Islet of Langerhans (tissue), 1 donor: ENCODE results near the gene GMDS.

Source experiments
- FAIRE-seq: peaks from one replicate; lab custom pipeline; 2011; peaks lifted over from hg19 to GRCh38; lab: Jason Lieb, UNC

GMDS gene

DNA sequence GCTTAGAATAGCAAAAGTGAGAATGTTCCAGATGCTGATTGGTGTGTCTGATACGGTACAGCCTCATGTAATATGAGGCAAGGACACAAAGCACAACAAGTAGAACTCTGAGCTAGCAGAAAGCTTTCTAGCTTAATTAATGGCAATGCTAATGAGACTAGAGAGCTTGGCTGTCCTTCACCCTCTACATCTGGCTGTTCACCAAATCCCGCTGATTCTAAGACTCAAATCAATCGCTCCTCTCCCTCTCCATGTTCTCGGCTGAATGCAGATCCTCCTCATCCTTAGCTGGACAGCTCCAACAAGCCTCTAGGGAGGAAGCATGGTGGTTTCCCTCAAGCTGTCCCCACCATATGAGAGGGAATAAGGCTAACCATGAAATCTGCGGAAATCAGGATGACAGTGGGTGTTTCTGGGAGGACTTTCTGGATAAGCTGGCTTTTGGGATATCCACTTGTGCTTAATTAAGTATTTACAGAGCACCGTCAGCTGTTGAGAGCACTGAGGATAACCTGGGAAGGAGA, 506.8 kb downstream of the GMDS start:
- FAIRE-seq: no peak

DNA sequence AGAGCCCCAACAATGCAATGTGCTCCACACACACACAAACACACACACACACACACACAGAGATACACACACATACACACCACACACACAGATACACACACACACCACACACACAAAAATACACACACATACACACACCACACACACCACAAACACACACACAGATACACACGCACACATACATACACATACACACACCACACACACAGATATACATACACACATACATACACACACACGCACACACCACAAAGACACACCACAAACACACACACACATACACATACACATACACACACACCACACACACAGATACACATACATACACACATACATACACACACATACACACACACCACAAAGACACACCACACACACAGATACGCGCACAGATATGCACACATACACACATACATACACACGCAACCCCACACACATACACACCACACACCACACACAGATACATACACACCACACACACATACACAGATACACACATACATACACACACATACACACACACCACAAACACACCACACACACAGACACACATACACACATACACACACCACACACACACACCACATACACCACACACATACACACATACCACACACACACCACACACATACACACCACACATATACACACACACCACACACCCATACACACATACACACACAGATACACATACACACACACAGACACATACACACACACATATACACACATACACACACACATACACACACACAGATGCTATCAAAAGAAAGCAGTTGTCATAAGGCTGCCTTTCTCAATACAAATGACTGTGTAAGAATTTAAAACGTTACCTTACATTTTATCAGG, 507.7 kb downstream of the GMDS start:
- no peak for FAIRE-seq

DNA sequence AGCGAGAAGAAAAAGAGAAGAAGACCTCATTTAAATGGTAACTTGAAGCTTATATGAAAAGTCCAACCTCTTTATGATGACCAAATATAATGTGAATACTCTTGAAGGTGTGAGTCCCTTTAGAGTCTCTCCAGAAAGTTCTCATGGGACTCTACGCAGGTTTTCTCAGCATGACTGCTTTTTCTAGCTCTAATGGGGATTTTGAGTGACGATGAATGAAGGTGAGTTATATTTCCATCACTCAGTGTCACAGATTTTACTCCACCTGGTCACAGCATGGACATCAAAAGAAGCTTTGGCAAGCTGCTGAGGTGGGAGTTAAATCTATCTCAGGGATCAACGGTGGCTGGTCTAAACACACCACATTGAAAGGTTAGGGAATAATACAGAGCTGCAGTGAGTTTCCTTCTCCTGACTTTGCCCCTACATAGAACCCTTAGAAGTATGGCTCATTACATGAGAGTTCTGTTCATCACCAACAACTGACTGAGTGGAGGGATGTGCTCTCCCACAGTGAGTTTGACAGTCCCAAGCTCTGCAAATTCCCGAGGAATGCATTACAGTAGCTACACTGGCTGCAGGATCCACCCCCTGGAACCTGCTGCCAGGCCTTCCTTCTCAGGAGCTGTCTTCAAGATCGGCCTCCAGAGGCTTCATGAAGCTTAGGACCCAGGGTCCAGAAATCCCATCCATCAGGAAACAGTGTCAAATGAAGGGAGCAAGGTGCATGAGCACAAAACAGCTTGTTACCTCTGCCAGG, 508.9 kb downstream of the GMDS start:
- FAIRE-seq: no peak

DNA sequence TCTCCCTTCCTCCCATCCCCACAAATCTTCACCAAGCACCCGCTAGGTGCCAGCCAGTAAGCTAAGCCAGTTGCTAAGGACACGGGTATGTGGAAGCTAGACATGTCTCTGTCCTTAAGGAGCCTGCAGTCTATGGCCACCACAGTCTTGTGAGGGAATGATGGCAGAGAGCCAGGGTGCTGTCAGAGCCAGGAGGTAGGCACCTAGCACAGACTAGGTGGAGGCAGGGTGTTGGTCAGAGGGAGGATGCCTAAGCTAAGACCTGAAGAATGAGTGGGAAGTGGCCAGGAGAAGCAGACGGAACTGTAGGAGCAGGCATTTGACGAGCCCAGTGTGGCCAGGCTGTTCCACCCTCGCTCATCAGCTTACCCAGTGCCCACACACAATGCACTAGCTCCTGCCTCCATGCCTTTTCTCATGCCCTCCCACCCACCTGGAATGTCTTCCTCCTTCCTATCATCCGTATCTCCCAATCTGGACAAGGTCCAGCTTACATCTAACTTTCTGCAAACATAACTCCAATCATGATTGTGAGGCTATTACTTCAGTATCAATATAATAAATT, 510.1 kb downstream of the GMDS start:
- FAIRE-seq: no peak

DNA sequence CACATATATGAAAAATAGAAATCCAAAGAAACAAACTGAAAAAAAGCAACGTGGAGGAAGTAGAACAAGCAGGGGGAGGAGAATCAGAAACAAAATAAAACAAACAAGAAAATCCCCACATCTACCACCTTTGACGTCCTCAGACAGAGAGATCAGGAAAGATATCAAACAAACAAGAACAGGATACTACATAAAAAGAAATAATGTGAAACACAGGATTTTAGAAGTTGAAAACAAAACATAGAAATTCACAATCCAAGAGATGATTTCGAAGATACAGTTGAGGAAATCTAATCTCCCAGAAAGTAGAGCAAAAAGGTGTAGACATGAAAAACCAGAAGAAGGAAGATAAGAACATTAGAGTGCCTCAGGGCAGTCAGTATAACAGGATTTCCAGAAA, 514.5 kb downstream of the GMDS start:
- no peak for FAIRE-seq

DNA sequence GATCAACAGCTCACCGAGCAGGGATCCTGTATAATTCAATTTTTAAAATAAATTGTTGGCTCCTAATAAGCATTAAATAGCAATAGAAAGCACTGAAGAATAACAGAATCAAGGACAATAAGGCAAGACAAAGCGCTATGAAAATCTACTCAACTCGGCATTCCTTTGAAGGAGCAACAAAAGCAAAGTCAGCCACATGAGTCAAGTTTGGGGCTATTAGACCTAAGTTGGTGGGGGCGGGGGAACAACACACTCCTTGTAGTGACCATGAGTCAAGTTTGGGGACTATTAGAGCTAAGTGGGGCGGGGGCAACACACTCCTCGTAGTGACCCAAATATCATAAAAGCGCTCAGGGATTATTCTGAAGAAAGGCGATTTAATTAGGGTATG, 515.7 kb downstream of the GMDS start:
- no peak for FAIRE-seq

DNA sequence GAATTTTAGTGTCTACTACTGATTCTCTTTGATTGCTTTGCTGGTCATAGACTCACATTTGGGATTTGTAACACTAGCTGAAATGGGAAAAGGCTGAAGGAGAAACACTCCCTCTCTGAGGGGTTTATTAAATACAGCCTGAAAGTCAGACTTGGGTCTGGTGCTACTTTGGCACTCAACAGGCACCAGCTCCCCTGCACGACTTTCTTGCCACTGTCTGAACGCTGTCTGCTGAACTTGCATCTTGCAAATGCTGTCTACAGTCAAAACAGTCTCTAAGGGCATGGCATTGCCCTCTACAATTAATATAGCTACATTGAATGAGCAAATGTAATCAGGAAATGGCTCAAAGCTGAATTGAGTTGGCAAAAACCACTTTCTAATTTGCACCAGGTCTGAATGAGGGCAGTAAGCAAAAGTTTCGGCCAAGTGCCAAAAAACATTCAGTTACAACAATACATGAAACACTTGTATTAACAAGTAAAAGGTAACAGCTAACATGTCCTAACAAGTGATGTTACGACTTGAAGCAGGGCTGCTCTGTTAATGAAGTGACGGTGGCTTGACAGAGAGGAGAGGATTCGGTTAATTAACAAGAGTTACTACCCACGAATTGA, 516.2 kb downstream of the GMDS start:
- no peak for FAIRE-seq

DNA sequence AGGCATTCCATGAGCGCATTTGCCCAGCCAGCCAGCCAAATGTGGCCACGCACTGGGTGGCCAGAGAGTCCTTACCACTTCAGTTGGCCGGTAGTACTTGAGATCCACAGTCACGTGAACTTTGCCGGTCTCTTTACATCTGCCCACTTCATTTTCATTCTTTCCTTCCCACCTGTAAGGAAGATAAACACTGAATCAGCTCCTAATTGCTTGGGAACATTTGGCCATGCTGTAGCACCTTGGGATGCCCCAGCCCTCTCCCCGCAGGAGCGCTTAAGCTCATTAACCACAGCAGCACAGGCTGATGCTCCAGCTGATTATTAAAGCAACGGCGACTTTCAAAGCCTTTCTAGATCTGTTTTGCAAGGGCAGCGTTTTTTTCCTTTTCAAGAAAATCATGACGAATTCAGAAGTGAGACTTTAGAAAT, 519.0 kb downstream of the GMDS start:
- no peak for FAIRE-seq

DNA sequence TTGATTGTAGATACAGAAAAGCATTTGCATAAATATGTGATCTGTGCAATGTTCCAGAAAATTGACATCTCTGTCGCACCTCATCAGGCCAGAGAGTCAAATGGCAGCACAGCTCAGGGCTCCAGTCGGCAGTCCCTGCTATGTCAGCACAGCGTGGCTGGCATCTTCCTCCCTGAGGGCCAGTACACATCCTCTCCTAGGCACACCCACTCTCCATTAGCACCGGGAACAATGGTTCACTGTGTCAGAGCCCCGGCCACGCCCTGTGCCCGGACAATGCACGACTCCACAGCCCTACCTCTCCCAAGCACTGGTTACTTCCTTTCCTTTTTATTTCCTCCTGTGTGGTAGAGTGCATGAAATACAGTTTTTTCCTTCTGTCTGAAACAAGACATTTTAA, 520.8 kb downstream of the GMDS start:
- no peak for FAIRE-seq

DNA sequence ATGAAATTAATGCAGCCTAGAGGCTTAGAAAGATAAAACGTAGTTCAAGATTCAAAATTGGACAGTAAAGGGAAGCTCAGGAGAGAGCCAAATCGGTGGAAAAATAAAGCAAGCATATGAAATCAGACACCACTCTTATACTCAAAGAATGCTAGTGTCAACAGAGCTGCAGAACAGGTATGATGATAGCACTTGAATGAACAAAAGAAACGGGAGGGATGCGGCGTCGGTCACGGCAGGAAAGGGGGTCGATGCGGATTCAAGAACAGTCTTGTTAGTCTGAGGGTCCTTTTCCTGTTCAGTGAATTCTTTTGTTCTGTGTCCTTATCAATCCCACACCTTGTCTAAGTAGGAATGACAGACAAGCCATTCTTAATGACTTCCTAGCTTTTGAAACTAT, 521.3 kb downstream of the GMDS start:
- no peak for FAIRE-seq

DNA sequence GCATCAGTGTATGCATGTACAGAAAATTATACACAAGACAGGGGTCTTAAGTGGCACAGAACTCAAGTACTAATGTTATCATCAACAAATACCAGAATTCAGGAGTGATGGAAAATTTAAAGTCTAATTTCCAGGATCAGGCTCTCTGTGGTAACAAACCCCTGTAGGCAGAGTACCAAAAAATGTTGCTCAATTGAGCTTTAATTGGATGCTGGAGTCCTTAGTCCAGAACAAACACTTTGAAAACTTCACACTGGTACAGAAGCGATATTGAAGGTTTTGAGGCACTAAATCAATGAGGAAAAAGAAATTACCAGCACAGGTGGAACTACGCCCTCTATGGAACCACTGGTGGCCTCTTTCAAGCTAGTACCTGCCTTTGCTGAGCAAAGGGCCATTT, 522.6 kb downstream of the GMDS start:
- no peak for FAIRE-seq

DNA sequence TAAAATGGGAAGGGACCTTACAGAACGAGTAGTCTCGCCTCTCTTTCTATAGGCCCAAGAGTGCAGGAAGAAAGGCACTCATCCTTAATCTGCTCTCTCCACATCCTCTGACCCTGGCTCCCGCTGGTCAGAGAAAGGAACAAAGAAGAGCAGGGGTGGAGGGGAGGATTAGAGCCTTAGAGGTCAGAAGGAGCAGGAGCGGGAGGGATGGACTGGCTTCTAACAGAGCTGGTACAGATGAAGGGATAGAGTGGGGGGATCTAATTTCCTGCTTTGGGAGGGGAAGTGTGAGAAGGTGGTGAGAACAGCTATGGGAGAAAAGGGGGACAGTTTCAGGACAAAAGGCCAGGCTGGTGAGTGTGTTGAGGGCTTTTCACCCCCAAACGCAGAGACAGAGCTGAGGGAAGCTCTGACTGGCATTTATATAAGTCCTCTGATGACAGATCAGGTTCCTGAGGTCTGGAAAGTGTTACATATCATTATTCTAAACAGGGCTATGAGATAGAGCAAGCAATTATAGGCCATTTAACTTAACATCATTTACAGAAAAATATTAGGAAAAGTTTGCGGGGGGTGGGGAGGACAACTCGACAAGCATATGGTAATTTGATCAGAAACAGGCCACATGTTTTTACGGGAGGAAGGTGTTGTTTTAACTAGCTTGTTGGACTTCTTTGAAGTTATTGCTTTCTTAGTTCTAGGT, 524.6 kb downstream of the GMDS start:
- FAIRE-seq: no peak

DNA sequence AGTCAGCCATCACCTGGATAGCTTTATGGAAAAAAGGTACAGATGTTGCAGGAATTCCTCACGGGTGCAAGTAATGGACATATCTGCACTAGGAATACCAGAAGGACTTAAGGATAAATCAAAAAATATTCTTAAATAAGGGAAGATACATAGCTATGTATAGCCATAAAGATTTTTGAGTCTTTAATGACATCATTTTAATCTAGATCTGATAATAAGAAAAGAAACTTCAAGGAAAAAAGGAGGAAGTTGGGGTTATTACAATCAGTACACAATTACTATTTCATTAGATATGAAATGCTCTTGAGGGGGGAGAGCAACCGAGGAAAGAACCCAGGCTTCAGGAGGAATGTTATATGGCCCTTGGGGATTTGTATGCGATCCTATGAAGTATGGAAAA, 525.5 kb downstream of the GMDS start:
- FAIRE-seq: no peak

DNA sequence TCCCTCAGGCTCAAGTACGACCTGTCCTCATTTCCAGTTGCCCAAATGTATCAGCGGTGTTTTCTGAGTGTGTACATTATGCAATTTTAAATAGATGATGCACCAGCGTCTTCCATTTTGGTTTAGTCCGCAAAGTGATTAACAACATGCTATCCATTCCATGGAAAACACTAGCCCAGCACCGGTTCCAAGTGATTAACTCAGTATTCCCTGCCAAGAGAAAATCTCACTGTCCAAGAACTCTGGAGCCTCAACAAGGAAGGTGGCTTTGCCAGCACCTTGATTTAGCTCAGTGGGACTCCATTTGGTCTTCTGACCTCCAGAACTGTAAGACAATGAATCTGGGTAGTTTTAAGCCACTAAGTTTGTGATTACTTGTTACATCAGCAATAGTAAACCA, 528.5 kb downstream of the GMDS start:
- FAIRE-seq: no peak

DNA sequence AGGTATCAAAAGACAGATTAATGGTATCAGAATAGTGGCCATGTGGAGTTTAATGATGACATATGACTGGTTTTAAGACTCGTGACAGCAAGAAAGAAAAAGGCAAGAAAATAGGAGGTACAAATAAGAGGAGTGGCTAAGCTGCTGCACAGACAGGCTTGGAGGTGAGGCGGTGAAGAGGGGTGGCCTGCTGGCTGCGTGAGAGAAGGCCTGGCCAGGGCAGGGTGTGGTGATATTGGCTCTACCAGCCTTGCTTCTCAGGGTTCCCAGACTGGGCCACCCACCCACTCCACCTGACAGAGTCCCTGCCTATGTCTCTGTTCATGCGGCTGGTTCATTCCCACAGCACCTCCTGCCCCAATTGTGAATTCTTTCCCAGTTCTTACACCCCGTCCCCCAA, 529.0 kb downstream of the GMDS start:
- no peak for FAIRE-seq

DNA sequence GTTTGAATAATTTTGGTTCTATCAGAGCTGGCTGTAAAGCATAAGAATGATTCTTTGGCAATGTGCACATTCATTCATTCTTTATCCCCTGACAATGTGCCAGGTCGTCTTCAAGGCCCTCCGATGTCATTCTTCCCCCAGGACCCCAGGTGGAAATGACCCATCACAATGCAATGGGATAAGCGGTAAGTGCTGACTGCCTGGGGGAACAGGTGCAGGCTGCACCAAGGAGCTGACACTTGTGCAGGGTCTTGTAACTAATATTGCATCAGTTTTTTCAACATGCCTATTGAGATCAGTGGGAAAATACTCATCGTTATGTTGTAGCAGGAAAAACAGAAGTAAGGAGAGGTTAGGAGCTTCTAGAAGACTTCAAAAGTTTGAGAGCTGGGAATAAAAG, 530.1 kb downstream of the GMDS start:
- FAIRE-seq: no peak

DNA sequence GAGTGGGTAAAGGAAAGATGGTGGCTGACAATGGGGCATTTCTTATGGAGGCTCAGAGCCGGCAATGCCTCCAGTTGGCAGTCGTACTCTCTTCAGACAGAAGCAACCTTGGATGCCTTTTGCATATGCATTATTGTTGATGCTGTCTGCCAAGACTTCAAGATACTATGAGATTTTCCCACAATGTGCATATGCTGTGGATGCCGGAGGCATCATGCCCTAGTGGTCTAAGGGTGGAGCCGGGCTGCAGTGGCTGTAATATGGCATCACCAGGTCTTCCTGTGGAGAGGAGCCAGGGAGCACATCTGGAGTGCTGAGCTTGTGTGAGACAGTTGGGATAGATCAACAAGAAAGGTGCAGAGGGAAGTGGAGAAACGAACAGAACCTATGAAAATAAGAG, 530.8 kb downstream of the GMDS start:
- no peak for FAIRE-seq

DNA sequence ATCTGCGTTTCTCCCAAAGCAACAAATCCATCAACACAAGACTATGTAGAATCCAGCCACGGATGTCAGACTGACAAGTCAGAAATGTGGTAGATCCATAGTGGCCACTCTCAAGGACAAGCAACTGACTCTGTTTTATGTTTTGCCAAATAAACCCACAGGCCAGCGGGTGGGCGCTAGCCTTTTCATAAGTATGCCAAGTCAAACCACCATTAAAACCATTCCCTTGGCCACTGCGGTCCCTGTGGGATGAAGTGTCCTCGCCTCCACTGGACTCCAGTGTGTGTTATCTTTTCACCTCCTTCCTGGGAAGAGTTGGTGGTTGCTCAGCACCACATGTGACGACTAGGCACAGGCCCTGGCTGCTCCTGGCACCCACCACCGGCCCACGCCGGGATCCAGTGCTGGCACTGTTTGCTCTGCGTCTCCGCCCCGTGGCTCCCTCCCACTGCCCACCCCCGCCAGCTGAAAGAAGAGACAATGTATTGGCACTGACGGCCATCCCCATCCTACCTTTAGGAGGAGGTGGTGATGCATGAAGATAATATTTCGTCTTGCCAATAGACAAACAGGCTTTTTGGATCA, 532.3 kb downstream of the GMDS start:
- no peak for FAIRE-seq

DNA sequence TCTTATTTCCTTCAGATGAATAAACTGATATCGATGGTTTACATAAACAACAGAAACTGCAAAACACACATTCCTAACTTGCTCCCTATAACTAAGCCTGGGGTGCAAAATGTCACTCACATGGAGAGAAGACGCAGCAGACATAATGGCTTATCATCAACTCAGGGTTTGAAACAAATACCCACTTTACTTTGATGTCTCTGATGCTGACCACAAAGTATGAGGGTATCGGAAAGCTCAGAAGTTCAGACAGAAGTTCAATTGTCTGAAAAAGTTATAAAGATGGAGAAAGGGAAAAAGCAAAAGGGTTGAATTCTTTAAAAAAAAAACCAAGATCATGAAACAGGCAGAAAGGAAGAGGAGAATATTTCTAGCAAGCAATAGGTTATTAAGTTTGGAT, 533.0 kb downstream of the GMDS start:
- no peak for FAIRE-seq

DNA sequence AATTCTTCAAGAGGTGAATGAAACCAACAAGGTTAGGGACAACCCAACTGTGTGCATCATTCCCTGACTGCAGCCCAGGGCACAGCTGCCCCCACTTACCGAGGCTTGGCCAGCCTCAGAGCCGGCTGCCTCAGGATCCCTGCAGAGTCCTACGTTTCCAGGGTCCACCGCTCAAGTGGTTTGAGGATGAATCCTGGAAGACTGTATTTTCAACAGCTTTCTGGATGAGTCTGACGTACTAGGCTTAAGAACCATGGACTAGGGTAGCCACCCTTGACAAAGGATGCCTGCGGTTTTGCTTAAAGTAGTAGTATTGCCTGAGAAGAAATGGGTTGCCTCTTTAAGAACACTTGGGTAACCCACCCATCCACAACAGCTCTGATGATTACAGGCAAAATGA, 534.3 kb downstream of the GMDS start:
- no peak for FAIRE-seq

DNA sequence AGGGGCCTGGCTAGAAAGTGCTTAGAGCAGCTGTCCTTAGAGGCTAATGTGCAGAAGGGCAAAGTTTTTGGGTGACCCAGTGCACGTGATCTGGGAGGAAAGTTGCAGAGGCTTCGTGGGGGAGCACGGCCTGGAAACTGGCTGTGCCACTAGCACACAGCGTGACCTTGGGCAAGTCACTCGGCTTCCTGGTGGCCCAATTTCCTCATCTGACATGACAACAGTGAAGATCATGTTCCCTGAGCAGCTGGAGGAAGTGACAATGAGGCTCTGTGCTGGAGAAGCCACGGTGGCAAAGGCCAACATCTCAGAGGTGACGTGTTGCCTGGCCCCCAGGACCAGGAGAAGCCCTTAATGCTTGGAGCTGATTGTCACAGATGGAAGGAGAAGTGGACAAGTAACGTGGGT, 536.2 kb downstream of the GMDS start:
- no peak for FAIRE-seq

DNA sequence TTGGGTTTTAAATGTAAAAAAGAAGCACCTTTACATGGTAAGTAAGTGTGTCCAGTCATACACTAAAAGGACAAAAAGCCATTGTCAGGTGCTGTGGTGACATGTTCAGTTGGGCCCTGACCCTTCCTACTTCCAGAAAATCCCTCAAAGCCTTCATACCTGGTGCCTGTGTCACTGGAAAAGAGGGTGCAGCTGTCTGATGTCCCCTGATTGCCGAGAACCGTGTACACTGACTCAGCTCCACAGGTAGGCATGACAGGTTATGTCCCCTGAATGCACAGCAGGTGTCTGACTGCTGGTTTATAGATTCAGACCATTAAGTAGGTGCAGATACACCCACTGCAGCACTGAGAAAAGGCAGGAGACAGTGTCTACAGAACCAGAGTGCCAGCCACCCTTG, 536.6 kb downstream of the GMDS start:
- no peak for FAIRE-seq
